ENCODE results near the gene SPRR1B. TPM values are rescaled to one million over a fixed set of nuclear protein-coding genes. Genes with fewer than 3 reads are reported as not detected.

The SPRR1B gene
- total RNA-seq, 1 donor from 2014 or later = not detected

DNA sequence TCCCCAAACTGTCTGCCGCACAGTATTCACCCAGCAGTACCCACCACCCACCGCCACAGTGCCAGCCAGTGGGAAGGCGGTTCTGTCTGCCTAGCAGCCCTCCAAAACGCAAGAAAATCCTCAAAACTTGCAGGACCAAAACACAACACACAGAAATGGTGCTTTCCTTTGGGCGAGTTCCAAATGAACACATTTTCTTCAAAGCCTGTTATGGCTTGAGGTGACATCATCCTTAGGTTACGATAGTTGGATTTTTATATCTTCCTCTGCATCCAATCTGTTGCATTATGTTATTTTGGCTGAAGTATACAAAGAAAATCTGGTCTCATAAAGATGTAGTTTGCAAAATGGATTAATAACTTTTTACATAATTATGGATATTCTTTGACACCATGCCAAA lies 37.8 kb upstream of the SPRR1B start:
- no peak for DNase-seq (ENCODE audit: low spot score, unreplicated experiment)
- Mint-ChIP-seq H3K9me3 (ENCODE audit: low read depth) (peaks cover 5% of the 10 kb centered on the region), H3K27ac (no peak overlapping the region), H3K36me3 (ENCODE audit: insufficient read depth) (no peaks in the 10 kb centered on the region), H3K4me1 (ENCODE audit: low read depth) (peaks cover 5% of the 10 kb centered on the region), H3K4me3 (ENCODE audit: low read depth) (no peak overlapping the region), H3K27me3 (no peaks in the 10 kb centered on the region)
- TF ChIP-seq, protein P1, sequence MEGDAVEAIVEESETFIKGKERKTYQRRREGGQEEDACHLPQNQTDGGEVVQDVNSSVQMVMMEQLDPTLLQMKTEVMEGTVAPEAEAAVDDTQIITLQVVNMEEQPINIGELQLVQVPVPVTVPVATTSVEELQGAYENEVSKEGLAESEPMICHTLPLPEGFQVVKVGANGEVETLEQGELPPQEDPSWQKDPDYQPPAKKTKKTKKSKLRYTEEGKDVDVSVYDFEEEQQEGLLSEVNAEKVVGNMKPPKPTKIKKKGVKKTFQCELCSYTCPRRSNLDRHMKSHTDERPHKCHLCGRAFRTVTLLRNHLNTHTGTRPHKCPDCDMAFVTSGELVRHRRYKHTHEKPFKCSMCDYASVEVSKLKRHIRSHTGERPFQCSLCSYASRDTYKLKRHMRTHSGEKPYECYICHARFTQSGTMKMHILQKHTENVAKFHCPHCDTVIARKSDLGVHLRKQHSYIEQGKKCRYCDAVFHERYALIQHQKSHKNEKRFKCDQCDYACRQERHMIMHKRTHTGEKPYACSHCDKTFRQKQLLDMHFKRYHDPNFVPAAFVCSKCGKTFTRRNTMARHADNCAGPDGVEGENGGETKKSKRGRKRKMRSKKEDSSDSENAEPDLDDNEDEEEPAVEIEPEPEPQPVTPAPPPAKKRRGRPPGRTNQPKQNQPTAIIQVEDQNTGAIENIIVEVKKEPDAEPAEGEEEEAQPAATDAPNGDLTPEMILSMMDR (IDR thresholded peaks at IDR 0.05; ENCODE audit: unreplicated experiment) = no peak

DNA sequence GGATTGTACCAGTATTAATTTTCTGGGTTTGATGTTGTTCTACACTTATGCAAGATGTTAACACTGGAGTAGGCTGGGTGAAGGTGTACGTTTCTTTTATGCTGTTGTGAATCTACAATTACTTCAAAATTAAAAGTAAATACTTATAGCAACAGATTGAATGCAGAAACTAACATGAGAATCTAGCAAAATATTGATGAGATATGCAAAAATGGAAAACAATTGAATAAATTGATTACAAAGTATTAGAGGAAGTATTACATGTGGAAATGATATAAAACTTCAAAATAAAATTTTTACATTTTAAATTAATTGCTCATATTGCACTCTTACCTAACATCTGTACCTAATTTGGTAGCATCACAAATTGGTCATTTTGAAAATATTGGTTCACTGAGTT lies 35.2 kb upstream of the SPRR1B start:
- H3K36me3 Mint-ChIP-seq (ENCODE audit: insufficient read depth) = no peaks in the 10 kb centered on the region
- TF ChIP-seq, protein P1 (IDR thresholded peaks at IDR 0.05; ENCODE audit: unreplicated experiment) = no peak
- peaks cover 10% of the 10 kb centered on the region for H3K4me1 Mint-ChIP-seq (ENCODE audit: low read depth)
- no peak overlapping the region for H3K27ac Mint-ChIP-seq
- DNase-seq (ENCODE audit: low spot score, unreplicated experiment) = no peak
- peaks cover 10% of the 10 kb centered on the region for H3K9me3 Mint-ChIP-seq (ENCODE audit: low read depth)
- no peak overlapping the region for H3K4me3 Mint-ChIP-seq (ENCODE audit: low read depth)
- H3K27me3 Mint-ChIP-seq = no peaks in the 10 kb centered on the region

DNA sequence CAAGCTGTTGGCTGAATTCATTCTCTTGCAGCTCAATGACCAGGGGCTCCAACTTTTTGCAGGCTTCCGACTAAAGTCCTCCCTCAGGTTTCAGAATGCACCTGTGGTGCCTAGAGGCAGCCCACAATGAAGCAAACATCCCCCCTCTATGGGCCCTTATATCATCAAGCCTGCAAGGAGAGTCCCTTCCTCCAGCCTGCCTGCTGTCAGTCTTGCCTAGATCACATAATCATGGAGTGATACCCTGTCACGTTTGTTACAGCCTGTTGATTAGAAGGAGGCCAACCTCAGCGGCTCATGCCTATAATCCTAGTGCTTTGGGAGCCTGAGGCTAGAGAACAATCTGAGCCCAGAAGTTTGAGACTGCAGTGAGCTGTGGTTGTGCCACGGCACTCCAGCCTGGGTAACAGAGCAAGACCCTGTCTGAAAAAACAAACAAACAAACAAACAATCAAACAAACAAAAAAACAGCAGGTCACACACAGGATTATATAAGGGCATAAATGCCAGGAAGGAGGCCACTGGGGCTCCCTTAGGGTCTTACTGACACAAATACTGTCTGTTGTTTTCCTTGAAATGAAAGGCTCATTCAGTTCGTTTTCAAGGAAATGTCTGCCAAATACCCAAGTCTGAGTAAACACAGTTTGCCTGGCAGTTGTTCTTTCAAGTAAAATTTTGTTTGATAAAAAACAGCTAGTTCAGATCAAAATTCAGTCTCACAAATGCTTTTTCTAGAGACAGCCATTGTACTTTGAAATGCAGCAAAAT lies 34.2 kb upstream of the SPRR1B start:
- Mint-ChIP-seq H3K9me3 (ENCODE audit: low read depth) (peaks cover 10% of the 10 kb centered on the region), H3K36me3 (ENCODE audit: insufficient read depth) (no peaks in the 10 kb centered on the region), H3K4me1 (ENCODE audit: low read depth) (peaks cover 10% of the 10 kb centered on the region), H3K4me3 (ENCODE audit: low read depth) (no peak overlapping the region), H3K27me3 (no peaks in the 10 kb centered on the region), H3K27ac (peak overlapping the region; percentile 47)
- no peak for DNase-seq (ENCODE audit: low spot score, unreplicated experiment)
- TF ChIP-seq, protein P1 (IDR thresholded peaks at IDR 0.05; ENCODE audit: unreplicated experiment) = no peak

DNA sequence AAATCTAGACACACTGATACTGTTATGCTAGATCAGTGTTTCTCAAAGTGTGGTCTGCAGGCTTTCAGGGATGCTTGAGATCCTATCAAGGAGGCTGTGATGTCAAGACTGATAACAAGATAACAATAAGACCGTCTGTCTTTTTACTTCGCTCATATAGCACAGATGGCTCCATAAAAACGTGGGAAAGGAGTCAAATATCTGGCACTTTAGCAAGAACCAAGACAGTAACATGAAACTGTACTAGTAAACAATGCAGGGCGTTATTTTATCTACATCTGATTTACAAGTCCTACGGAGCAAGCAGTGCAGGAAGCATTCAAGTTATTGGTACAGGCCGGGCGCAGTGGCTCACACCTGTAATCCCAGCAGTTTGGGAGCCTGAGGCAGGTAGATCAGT lies 33.1 kb upstream of the SPRR1B start:
- Mint-ChIP-seq H3K4me3 (ENCODE audit: low read depth) (no peak overlapping the region), H3K36me3 (ENCODE audit: insufficient read depth) (no peaks in the 10 kb centered on the region), H3K4me1 (ENCODE audit: low read depth) (peaks cover 10% of the 10 kb centered on the region)

DNA sequence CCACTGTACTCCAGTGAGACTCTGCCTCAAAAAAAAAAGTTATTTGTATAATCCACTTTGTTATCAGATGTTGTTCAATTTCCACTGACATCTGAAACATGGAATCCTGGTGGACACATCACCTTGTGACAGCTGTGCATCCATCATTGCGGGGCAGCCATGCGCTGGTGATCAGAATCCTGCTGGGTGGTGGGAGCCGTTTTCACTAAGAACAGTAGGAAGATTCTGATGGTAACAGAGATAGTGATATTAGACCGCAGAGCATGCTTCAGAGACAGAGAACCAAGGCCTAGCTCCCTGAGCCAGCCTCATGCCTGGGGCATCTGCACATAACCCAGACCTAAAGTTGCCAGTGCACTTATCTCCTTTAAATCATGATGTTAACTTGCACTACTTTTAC lies 32.5 kb upstream of the SPRR1B start:
- Mint-ChIP-seq H3K36me3 (ENCODE audit: insufficient read depth) (no peaks in the 10 kb centered on the region), H3K27ac (no peak overlapping the region), H3K27me3 (no peaks in the 10 kb centered on the region), H3K9me3 (ENCODE audit: low read depth) (peaks cover 10% of the 10 kb centered on the region), H3K4me3 (ENCODE audit: low read depth) (no peak overlapping the region), H3K4me1 (ENCODE audit: low read depth) (peaks cover 10% of the 10 kb centered on the region)
- no peak for DNase-seq (ENCODE audit: low spot score, unreplicated experiment)
- TF ChIP-seq, protein P1 (IDR thresholded peaks at IDR 0.05; ENCODE audit: unreplicated experiment) = no peak

More for the DNA sequence above, 33.1 kb upstream of the SPRR1B start:
- Mint-ChIP-seq H3K9me3 (ENCODE audit: low read depth) (peaks cover 10% of the 10 kb centered on the region), H3K27me3 (no peaks in the 10 kb centered on the region), H3K27ac (no peak overlapping the region)
- TF ChIP-seq, protein P1 (IDR thresholded peaks at IDR 0.05; ENCODE audit: unreplicated experiment) = no peak
- DNase-seq (ENCODE audit: low spot score, unreplicated experiment) = no peak
